Gastrocnemius medialis (tissue), 4 donors: ENCODE measurements around the gene MSI2. TPM values are rescaled to one million over a fixed set of nuclear protein-coding genes. Genes with fewer than 3 reads are reported as not detected.
A peak's percentile ranks its signal among the peaks of the same experiment; 100 is the strongest.

Experiments used
- ATAC-seq, 2 donors: fragments of 150-250 bp; one replicate each; pipeline ENCODE4 v1.9.1; 2016
- DNase-seq, 2 donors: peaks; one replicate each; pipeline ENCODE4 v3.0.0-alpha.2; 2019
- H3K27ac ChIP-seq, 4 donors: fragments of 200-600 bp; sonication (generic); 1 replicate in 1 of 4; 2 replicates in 3 of 4; pipeline ENCODE4 v1.5.1; 2016 to 2018; ENCODE audit warnings: mild to moderate bottlenecking in 2 of 4, moderate library complexity in 1 of 4
- H3K27me3 ChIP-seq, 3 donors: fragments of 200-600 bp; sonication (generic) in 2 of 3; 1 replicate in 1 of 3; 2 replicates in 2 of 3; pipeline versions ENCODE4 v1.5.1 to v1.6.0; 2016 to 2019; ENCODE audit warnings: mild to moderate bottlenecking in 1 of 3, moderate library complexity in 1 of 3
- H3K36me3 ChIP-seq, 2 donors: fragments of 200-600 bp; sonication (generic) in 1 of 2; one replicate each; pipeline ENCODE4 v1.5.1; 2017 to 2018
- H3K4me1 ChIP-seq, 2 donors: fragments of 200-600 bp; sonication (generic) in 1 of 2; one replicate each; pipeline ENCODE4 v1.5.1; 2016 to 2017; ENCODE audit warnings: mild to moderate bottlenecking in 2 of 2
- H3K4me3 ChIP-seq, 4 donors: fragments of 200-600 bp; sonication (generic) in 3 of 4; 1 replicate in 1 of 4; 2 replicates in 3 of 4; pipeline ENCODE4 v1.5.1; 2016 to 2019; ENCODE audit warnings: mild to moderate bottlenecking in 2 of 4
- H3K9me3 ChIP-seq, 3 donors: fragments of 200-600 bp; sonication (generic) in 2 of 3; 1 replicate in 1 of 3; 2 replicates in 2 of 3; pipeline ENCODE4 v1.5.1; 2016 to 2019
- POLR2A ChIP-seq, 2 donors: fragments of 450-650 bp; IDR thresholded peaks; one replicate each; pipeline ENCODE4 v1.6.1; 2017; ENCODE audit warnings: antibody characterized with exemption in 2 of 2, mild to moderate bottlenecking in 2 of 2, moderate library complexity in 2 of 2
- in situ Hi-C, 4 donors: fragments of 200-750 bp; cut with MboI; loops; one replicate each; pipeline versions ENCODE4 v1.15.0 to v1.8.0; 2017; ENCODE audit warnings: low sequenced_read_pairs in 4 of 4
- intact Hi-C: fragments of 100-400 bp; cut with DNase I; formaldehyde crosslinking; loops from one replicate; pipeline ENCODE4 v1.15.1; 2023; ENCODE audit warnings: low total_unique reads
- total RNA-seq, 4 donors: library from RNA; depleted of rRNA; stranded (reverse); fragments of >200 nt; gene quantifications; one replicate each; pipeline versions ENCODE4 v1.1.0 to v1.2.3, GENCODE V29; 2016
- TF ChIP-seq, protein P1 (sequence below), 5 experiments: fragments of 450-650 bp in 3 of 5; fragments of 200-600 bp in 2 of 5; sonication (generic) in 2 of 5; IDR thresholded peaks in 4 of 5; conservative IDR thresholded peaks in 1 of 5; 1 replicate in 4 of 5; 2 replicates in 1 of 5; pipeline ENCODE4 v1.5.1; 2016 to 2019; ENCODE audit warnings: antibody characterized with exemption in 5 of 5, mild to moderate bottlenecking in 3 of 5, moderate library complexity in 3 of 5

MSI2 gene
- total RNA-seq, 4 donors from 2014 or later: 33.1 to 66.2 (median 48.5) TPM

DNA sequence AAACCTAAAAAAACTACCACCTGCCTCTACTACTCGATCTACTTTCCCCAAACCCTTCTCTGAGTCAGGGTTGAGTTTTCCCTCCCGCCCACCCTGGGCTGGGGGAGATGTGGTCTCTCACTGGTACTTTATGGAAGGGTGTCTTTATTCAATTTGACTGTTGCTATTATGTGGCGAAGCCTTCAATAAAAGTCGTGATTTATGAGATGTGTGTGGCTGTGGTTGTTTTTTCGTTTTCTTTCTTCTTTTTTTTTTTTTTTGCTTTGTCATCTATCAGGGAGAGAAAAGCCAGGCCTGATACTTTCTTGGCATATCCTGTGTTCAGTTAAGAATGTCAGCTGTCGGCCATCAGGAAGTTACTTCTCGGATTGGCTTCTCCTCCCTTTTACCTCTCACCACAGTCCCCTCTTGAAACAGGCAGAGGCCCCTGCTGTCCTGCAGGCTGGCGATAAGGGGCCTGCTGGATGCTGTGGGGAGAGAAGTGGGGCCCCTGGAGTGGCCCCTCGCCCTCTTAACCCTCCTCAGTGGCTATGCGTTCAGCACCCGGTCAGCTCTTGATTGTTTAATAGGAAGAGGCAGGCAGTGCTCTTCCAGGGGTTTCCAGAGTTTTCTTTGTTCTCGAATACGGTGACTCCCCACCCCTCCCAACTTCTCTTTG lies 123.0 kb downstream of the MSI2 start:
- H3K36me3 ChIP-seq: no peaks in the 10 kb centered on the region
- in situ Hi-C loops (no loop called here), intact Hi-C loops (no loop called here)
- DNase-seq (no peak), ATAC-seq (peak; percentile 48 to 72)
- H3K4me3 ChIP-seq: no peak overlapping the region
- peak overlapping the region; percentile 63 to 81 (median 76) for H3K27ac ChIP-seq
- no peaks in the 10 kb centered on the region for H3K27me3 ChIP-seq
- H3K4me1 ChIP-seq: peaks cover 30 to 35% of the 10 kb centered on the region in 2 donors
- H3K9me3 ChIP-seq: no peaks in the 10 kb centered on the region
- no peak for TF ChIP-seq POLR2A (IDR thresholded peaks at IDR 0.05)
- TF ChIP-seq, protein P1, sequence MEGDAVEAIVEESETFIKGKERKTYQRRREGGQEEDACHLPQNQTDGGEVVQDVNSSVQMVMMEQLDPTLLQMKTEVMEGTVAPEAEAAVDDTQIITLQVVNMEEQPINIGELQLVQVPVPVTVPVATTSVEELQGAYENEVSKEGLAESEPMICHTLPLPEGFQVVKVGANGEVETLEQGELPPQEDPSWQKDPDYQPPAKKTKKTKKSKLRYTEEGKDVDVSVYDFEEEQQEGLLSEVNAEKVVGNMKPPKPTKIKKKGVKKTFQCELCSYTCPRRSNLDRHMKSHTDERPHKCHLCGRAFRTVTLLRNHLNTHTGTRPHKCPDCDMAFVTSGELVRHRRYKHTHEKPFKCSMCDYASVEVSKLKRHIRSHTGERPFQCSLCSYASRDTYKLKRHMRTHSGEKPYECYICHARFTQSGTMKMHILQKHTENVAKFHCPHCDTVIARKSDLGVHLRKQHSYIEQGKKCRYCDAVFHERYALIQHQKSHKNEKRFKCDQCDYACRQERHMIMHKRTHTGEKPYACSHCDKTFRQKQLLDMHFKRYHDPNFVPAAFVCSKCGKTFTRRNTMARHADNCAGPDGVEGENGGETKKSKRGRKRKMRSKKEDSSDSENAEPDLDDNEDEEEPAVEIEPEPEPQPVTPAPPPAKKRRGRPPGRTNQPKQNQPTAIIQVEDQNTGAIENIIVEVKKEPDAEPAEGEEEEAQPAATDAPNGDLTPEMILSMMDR (IDR thresholded peaks at IDR 0.05 in 4 of 5, conservative IDR thresholded peaks at IDR 0.05 in 1 of 5): no peak

DNA sequence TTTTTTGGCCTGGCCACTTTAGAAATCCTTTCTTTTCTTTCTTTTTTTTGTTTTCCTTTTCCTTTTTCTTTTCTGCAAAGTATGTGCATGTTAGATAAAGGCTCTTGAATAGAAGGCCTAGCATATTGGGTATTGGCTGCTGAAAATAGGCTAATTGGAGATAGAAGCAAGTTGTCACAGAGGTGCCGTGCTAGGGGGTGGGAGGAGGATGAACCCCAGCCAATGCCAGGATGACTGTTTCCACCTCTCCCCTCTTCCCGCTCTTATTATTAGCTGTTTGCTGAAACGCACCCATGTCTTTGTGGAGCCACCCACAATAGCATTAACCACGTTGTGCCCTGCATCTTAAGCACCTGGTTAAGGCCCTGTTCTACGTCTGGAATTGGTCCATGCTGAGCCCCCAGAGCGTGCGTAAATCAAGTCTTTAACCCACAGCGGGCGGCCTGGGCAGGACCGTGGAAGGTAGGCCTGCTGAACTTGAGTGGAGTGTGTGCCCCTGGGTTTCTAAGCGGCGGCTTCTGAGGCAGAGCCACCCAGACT lies 123.6 kb downstream of the MSI2 start:
- peak overlapping the region; percentile 63 to 81 (median 76) for H3K27ac ChIP-seq

DNA sequence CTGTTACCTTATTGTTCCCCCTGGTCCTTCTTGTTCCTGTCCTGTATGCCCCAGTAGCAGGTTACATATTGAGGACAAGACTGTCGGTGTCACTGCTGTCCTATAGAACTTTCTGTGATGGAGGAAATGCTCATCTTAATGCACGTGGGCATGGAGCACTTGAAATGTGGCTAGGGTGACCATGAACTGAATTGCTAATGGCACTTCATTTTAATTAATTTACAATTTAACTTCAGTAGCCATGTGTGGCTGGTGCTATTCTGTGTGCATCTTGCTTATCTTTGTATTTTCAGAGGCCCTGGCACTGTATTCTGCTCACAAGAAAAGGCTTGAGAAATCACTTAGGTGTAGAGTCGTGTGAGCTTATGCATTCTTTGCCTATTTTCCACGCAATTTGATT lies 125.2 kb downstream of the MSI2 start:
- intact Hi-C loops (no loop called here), in situ Hi-C loops (no loop called here)
- Histone ChIP-seq H3K27me3 (no peaks in the 10 kb centered on the region), H3K36me3 (no peaks in the 10 kb centered on the region), H3K4me3 (no peak overlapping the region), H3K9me3 (no peaks in the 10 kb centered on the region), H3K27ac (no peak overlapping the region), H3K4me1 (peaks cover 23 to 32% of the 10 kb centered on the region in 2 donors)
- DNase-seq: no peak
- TF ChIP-seq, protein P1 (IDR thresholded peaks at IDR 0.05 in 4 of 5, conservative IDR thresholded peaks at IDR 0.05 in 1 of 5): no peak
- no peak for TF ChIP-seq POLR2A (IDR thresholded peaks at IDR 0.05)
- no peak for ATAC-seq

More for the DNA sequence above, 123.6 kb downstream of the MSI2 start:
- no peak for ATAC-seq
- H3K36me3 ChIP-seq: no peaks in the 10 kb centered on the region
- intact Hi-C loops (no loop called here), in situ Hi-C loops (no loop called here)
- no peak for DNase-seq
- no peak for TF ChIP-seq POLR2A (IDR thresholded peaks at IDR 0.05)
- TF ChIP-seq, protein P1 (IDR thresholded peaks at IDR 0.05 in 4 of 5, conservative IDR thresholded peaks at IDR 0.05 in 1 of 5): no peak
- no peaks in the 10 kb centered on the region for H3K27me3 ChIP-seq
- H3K9me3 ChIP-seq: no peaks in the 10 kb centered on the region
- no peak overlapping the region for H3K4me3 ChIP-seq
- peaks cover 30 to 35% of the 10 kb centered on the region in 2 donors for H3K4me1 ChIP-seq

DNA sequence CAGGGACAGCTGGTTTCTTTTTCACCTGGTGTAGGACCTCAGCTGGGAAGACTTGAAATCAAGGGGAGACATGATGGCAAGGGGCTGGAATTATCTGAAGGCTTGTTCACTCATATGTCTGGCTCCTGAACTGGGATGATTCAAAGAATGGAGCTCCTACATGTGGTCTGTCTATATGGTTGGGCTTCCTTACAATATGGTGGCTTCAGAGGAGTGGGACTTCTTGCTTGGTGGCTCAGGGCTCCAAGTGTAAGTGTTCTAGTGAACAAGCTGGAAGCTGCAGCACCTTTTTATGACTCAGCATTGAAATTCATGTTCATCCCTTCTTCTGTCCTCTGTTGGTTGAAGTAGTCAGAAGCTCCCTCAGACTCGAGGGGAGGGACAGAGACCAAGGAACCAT lies 127.9 kb downstream of the MSI2 start:
- DNase-seq (no peak), ATAC-seq (no peak)
- H3K4me1 ChIP-seq: peaks cover 19 to 27% of the 10 kb centered on the region in 2 donors
- H3K27ac ChIP-seq: no peak overlapping the region
- in situ Hi-C loops: no loop called here
- H3K4me3 ChIP-seq: no peak overlapping the region
- intact Hi-C loops: no loop called here
- TF ChIP-seq, protein P1 (IDR thresholded peaks at IDR 0.05 in 4 of 5, conservative IDR thresholded peaks at IDR 0.05 in 1 of 5): no peak
- TF ChIP-seq POLR2A (IDR thresholded peaks at IDR 0.05): no peak
- H3K36me3 ChIP-seq: no peaks in the 10 kb centered on the region
- no peaks in the 10 kb centered on the region for H3K9me3 ChIP-seq
- H3K27me3 ChIP-seq: no peaks in the 10 kb centered on the region
